ENCODE data around the gene GAS7. TPM values are rescaled to one million over a fixed set of nuclear protein-coding genes. Genes with fewer than 3 reads are reported as not detected.

GAS7 gene
- polyA plus RNA-seq, 1 donor (not counting 4 experiments of a cell fraction or from before 2014, with no cell fraction given), result 0.10 TPM

DNA sequence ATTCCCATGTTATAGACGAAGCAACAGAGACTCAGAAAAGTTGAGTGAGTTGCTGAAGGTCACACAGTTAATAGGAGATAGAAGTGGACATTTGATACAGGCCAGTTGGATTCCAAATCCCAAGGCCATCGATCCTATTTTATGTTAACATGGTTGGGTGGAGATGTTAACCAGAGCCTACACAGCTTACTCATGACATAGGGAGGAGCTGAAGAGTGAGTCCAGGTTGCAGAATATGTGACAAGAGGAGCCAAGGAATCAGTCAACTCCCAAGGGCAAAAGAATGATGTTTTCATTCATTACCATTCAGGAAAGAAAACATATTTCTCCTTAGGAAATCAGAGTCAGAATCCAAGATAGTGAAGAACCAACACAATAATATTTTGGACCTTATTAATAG lies 40.3 kb upstream of the GAS7 start:
- no peak overlapping the region for H2AFZ ChIP-seq (ENCODE audit: control insufficient read depth, low read length)
- no peaks in the 10 kb centered on the region for H3K9me1 ChIP-seq (ENCODE audit: control insufficient read depth, extremely low read depth, insufficient read depth, low read length)
- no peaks in the 10 kb centered on the region for H3K79me2 ChIP-seq (ENCODE audit: control insufficient read depth, insufficient read depth, low read length)
- no peak for FAIRE-seq
- H3K27me3 ChIP-seq (ENCODE audit: control insufficient read depth, extremely low read depth, insufficient read depth, low read length), result no peaks in the 10 kb centered on the region
- H3K9me3 ChIP-seq (ENCODE audit: control insufficient read depth, low read depth, low read length), result no peaks in the 10 kb centered on the region
- H3K27ac ChIP-seq (ENCODE audit: control insufficient read depth, insufficient read depth, low read length), result no peak overlapping the region
- H3K4me3 ChIP-seq (ENCODE audit: control insufficient read depth in 2 of 3, extremely low read depth in 1 of 3, insufficient read depth in 2 of 3, low read depth in 1 of 3, low read length in 3 of 3), result no peak overlapping the region
- no peaks in the 10 kb centered on the region for H3K4me1 ChIP-seq (ENCODE audit: control insufficient read depth, extremely low read depth, insufficient read depth, low read length)
- dilution Hi-C loops (cut with MboI; ENCODE audit: extremely low pct_ligation_motif_present, low sequenced_read_pairs), result no loop called here
- no peak for DNase-seq (ENCODE audit: low read depth, low spot score)
- TF ChIP-seq EZH2 (IDR thresholded peaks at IDR 0.05; ENCODE audit: low read length), result no peak
- TF ChIP-seq, protein P1, sequence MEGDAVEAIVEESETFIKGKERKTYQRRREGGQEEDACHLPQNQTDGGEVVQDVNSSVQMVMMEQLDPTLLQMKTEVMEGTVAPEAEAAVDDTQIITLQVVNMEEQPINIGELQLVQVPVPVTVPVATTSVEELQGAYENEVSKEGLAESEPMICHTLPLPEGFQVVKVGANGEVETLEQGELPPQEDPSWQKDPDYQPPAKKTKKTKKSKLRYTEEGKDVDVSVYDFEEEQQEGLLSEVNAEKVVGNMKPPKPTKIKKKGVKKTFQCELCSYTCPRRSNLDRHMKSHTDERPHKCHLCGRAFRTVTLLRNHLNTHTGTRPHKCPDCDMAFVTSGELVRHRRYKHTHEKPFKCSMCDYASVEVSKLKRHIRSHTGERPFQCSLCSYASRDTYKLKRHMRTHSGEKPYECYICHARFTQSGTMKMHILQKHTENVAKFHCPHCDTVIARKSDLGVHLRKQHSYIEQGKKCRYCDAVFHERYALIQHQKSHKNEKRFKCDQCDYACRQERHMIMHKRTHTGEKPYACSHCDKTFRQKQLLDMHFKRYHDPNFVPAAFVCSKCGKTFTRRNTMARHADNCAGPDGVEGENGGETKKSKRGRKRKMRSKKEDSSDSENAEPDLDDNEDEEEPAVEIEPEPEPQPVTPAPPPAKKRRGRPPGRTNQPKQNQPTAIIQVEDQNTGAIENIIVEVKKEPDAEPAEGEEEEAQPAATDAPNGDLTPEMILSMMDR (optimal IDR thresholded peaks at IDR 0.05 in 1 of 3, IDR thresholded peaks at IDR 0.05 in 1 of 3, conservative IDR thresholded peaks at IDR 0.05 in 1 of 3; ENCODE audit: extremely low read depth in 1 of 3, insufficient read depth in 2 of 3, low read length in 3 of 3), result no peak
- no peaks in the 10 kb centered on the region for H3K36me3 ChIP-seq (ENCODE audit: control insufficient read depth in 2 of 2, extremely low read depth in 1 of 2, insufficient read depth in 2 of 2, low read length in 2 of 2)
- H3K9ac ChIP-seq (ENCODE audit: control insufficient read depth, extremely low read depth, insufficient read depth, low read length), result no peak overlapping the region
- no peaks in the 10 kb centered on the region for H4K20me1 ChIP-seq (ENCODE audit: control insufficient read depth, extremely low read depth, insufficient read depth, low read length)
- H3K4me2 ChIP-seq (ENCODE audit: control insufficient read depth, extremely low read depth, insufficient read depth, low read depth, low read length), result no peak overlapping the region

DNA sequence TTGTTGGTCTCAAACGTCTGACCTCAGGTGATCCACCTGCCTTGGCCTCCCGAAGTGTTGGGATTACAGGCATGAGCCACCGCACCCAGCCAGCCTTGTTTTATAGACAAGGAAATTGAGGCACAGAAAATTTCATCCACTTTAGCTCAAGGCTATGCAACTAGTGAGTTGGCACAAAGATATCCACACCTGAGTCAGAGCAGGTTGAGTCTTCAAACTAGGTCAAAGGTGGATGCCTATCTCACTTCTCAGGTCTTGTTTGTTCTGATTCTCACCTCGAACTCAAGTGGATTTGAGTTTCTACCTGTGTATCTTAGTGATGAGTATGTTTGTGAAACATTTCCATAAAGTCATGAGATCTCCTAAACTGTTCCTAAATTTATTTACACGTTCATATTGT lies 35.6 kb upstream of the GAS7 start:
- FAIRE-seq (no peak), DNase-seq (ENCODE audit: low read depth, low spot score) (no peak)
- Histone ChIP-seq H3K9me3 (ENCODE audit: control insufficient read depth, low read depth, low read length) (no peaks in the 10 kb centered on the region), H3K4me3 (ENCODE audit: control insufficient read depth in 2 of 3, extremely low read depth in 1 of 3, insufficient read depth in 2 of 3, low read depth in 1 of 3, low read length in 3 of 3) (no peak overlapping the region), H4K20me1 (ENCODE audit: control insufficient read depth, extremely low read depth, insufficient read depth, low read length) (no peaks in the 10 kb centered on the region), H2AFZ (ENCODE audit: control insufficient read depth, low read length) (no peak overlapping the region), H3K9me1 (ENCODE audit: control insufficient read depth, extremely low read depth, insufficient read depth, low read length) (no peaks in the 10 kb centered on the region), H3K4me2 (ENCODE audit: control insufficient read depth, extremely low read depth, insufficient read depth, low read depth, low read length) (no peak overlapping the region), H3K27me3 (ENCODE audit: control insufficient read depth, extremely low read depth, insufficient read depth, low read length) (no peaks in the 10 kb centered on the region), H3K36me3 (ENCODE audit: control insufficient read depth in 2 of 2, extremely low read depth in 1 of 2, insufficient read depth in 2 of 2, low read length in 2 of 2) (no peaks in the 10 kb centered on the region), H3K27ac (ENCODE audit: control insufficient read depth, insufficient read depth, low read length) (no peak overlapping the region), H3K79me2 (ENCODE audit: control insufficient read depth, insufficient read depth, low read length) (no peaks in the 10 kb centered on the region), H3K4me1 (ENCODE audit: control insufficient read depth, extremely low read depth, insufficient read depth, low read length) (no peaks in the 10 kb centered on the region), H3K9ac (ENCODE audit: control insufficient read depth, extremely low read depth, insufficient read depth, low read length) (no peak overlapping the region)
- TF ChIP-seq, protein P1 (optimal IDR thresholded peaks at IDR 0.05 in 1 of 3, IDR thresholded peaks at IDR 0.05 in 1 of 3, conservative IDR thresholded peaks at IDR 0.05 in 1 of 3; ENCODE audit: extremely low read depth in 1 of 3, insufficient read depth in 2 of 3, low read length in 3 of 3), result no peak
- TF ChIP-seq EZH2 (IDR thresholded peaks at IDR 0.05; ENCODE audit: low read length), result no peak
- dilution Hi-C loops (cut with MboI; ENCODE audit: extremely low pct_ligation_motif_present, low sequenced_read_pairs), result no loop called here

Measured in keratinocyte (primary cell).